ENCODE results near the gene ZDHHC1.

ZDHHC1 gene

GRCh38 chr16:67345401-67345800, 70.9 kb downstream of the ZDHHC1 start:
- TF ChIP-seq CTCF (conservative IDR thresholded peaks at IDR 0.05; ENCODE audit: low read depth, low read length) = no peak
- DNase-seq (ENCODE audit: low read depth) = no peak
- H3K4me3 ChIP-seq (ENCODE audit: low read depth, low read length) = no peak overlapping the region
